ENCODE measurements around the gene OR4D10. TPM values are rescaled to one million over a fixed set of nuclear protein-coding genes. Genes with fewer than 3 reads are reported as not detected.

The OR4D10 gene
- polyA plus RNA-seq, 1 donor from 2014 or later = not detected

DNA sequence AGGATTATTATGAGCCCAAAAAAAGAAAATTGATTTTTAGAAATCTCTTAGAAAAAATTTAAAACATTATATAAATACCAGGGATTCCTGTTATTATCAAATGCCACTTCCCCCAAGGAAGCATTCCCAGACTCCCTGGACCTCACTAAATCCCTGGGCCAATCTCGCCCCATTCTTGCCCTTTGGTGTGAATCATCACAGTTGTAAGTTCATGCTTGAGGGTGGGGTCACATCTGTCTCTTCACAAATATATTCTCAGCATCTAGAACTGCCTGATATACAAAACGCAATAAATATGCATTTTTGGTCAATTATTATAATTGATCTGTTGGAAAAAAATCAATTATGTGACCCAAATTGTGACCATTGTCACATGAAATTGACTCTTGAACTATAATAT, 24.6 kb upstream of the OR4D10 start:
- no peaks in the 10 kb centered on the region for H3K36me3 ChIP-seq (ENCODE audit: insufficient read depth, low read length)
- no peaks in the 10 kb centered on the region for H3K27me3 ChIP-seq (ENCODE audit: insufficient read depth, low read depth, low read length)

DNA sequence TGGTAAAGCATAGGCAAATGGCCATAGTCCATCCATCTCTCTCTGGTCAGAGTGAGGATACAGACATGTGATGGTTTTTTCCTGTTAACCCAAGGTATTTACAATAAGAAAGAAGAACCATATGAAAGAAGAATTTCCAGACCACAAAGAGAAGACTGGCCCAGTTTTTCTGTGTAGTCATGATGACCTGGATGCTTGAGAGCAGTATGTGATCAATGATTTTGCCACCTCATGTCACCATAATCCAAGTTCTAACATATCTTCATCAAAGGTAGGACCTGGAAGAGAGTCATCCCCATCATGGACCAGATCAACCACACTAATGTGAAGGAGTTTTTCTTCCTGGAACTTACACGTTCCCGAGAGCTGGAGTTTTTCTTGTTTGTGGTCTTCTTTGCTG, 16.5 kb upstream of the OR4D10 start, which contains the start of gene OR4D6:
Gene OR4D6, plus strand, starts transcription at position 301 of the 400 bp plus-strand sequence. Its CDS starts 0 bp downstream, at position 301.
- H3K4me2 ChIP-seq (ENCODE audit: low read length) = no peak within 1 kb of the TSS
- H3K9me2 ChIP-seq (ENCODE audit: insufficient read depth, low read length) = no peaks in the 10 kb centered on the region
- H3K36me3 ChIP-seq (ENCODE audit: insufficient read depth, low read length) = no peaks in the 10 kb centered on the region
- no peak within 1 kb of the TSS for H3K4me3 ChIP-seq (ENCODE audit: low read length)
- H3K27me3 ChIP-seq (ENCODE audit: insufficient read depth, low read depth, low read length) = no peaks in the 10 kb centered on the region
- H3K79me2 ChIP-seq (replicated peaks; ENCODE audit: insufficient read depth, low read length) = no peaks in the 10 kb centered on the region
- no peak within 1 kb of the TSS for H3K9ac ChIP-seq (ENCODE audit: low read length)
- no peaks in the 10 kb centered on the region for H3K9me3 ChIP-seq (ENCODE audit: low read length)
- H3K27ac ChIP-seq (ENCODE audit: low read length) = no peak within 1 kb of the TSS
- H4K20me1 ChIP-seq (ENCODE audit: insufficient read depth) = no peaks in the 10 kb centered on the region
- H3F3A ChIP-seq (ENCODE audit: insufficient read depth, low read length, poor library complexity, severe bottlenecking) = no peaks in the 10 kb centered on the region
- no peak within 1 kb of the TSS for H2AFZ ChIP-seq (ENCODE audit: low read depth, low read length)
- TF ChIP-seq REST (IDR thresholded peaks at IDR 0.05; ENCODE audit: borderline replicate concordance) (no peak), EP300 (conservative IDR thresholded peaks at IDR 0.05; ENCODE audit: poor library complexity, severe bottlenecking) (no peak), CTCF (IDR thresholded peaks at IDR 0.05; ENCODE audit: poor library complexity, severe bottlenecking) (no peak), SMC3 (conservative IDR thresholded peaks at IDR 0.05; ENCODE audit: poor library complexity) (no peak), EZH2 (IDR thresholded peaks at IDR 0.05; ENCODE audit: borderline replicate concordance, insufficient read depth, low read length, poor library complexity, severe bottlenecking) (no peak), TAF1 (IDR thresholded peaks at IDR 0.05; ENCODE audit: low read depth) (no peak)

More for the DNA sequence above, 24.6 kb upstream of the OR4D10 start:
- H3K79me2 ChIP-seq (replicated peaks; ENCODE audit: insufficient read depth, low read length) = no peaks in the 10 kb centered on the region
- H4K20me1 ChIP-seq (ENCODE audit: insufficient read depth) = no peaks in the 10 kb centered on the region
- TF ChIP-seq EP300 (conservative IDR thresholded peaks at IDR 0.05; ENCODE audit: poor library complexity, severe bottlenecking) (no peak), RAD21 (conservative IDR thresholded peaks at IDR 0.05) (no peak), REST (IDR thresholded peaks at IDR 0.05; ENCODE audit: borderline replicate concordance) (no peak), EZH2 (IDR thresholded peaks at IDR 0.05; ENCODE audit: borderline replicate concordance, insufficient read depth, low read length, poor library complexity, severe bottlenecking) (no peak), POLR2AphosphoS5 (IDR thresholded peaks at IDR 0.05) (no peak), TAF1 (IDR thresholded peaks at IDR 0.05; ENCODE audit: low read depth) (no peak), CTCF (IDR thresholded peaks at IDR 0.05; ENCODE audit: poor library complexity, severe bottlenecking) (no peak), MXI1 (conservative IDR thresholded peaks at IDR 0.05; ENCODE audit: poor library complexity, severe bottlenecking) (no peak), SMC3 (conservative IDR thresholded peaks at IDR 0.05; ENCODE audit: poor library complexity) (no peak)
- H3K9me2 ChIP-seq (ENCODE audit: insufficient read depth, low read length) = no peaks in the 10 kb centered on the region
- H3K27ac ChIP-seq (ENCODE audit: low read length) = no peak overlapping the region
- H2AFZ ChIP-seq (ENCODE audit: low read depth, low read length) = no peak overlapping the region
- no peaks in the 10 kb centered on the region for H3K9me3 ChIP-seq (ENCODE audit: low read length)
- no peak overlapping the region for H3K9ac ChIP-seq (ENCODE audit: low read length)
- H3K4me3 ChIP-seq (ENCODE audit: low read length) = no peak overlapping the region
- H3K4me2 ChIP-seq (ENCODE audit: low read length) = no peak overlapping the region
- no peaks in the 10 kb centered on the region for H3F3A ChIP-seq (ENCODE audit: insufficient read depth, low read length, poor library complexity, severe bottlenecking)
